Endothelial cell of umbilical vein (primary cell): Measurements from ENCODE around the gene INO80C. TPM values are rescaled to one million over a fixed set of nuclear protein-coding genes. Genes with fewer than 3 reads are reported as not detected.

Experiments
- BruUV-seq: library from RNA; stranded (reverse); fragments of 400-500 nt; replicated peaks from 2 replicates; lab custom pipeline; 2021; lab: Mats Ljungman, UMichigan
- CTCF ChIA-PET: fragments of 300-600, 350-600 bp; sonication (Branson Sonifier 250); formaldehyde crosslinking; loops from one replicate; lab custom pipeline; 2021; ENCODE audit warnings: antibody characterized with exemption, inconsistent platforms; lab: Charles Lee
- POLR2A ChIA-PET: fragments of 300-600, 350-600 bp; sonication (Branson Sonifier 250); formaldehyde crosslinking; loops from one replicate; lab custom pipeline; 2021; ENCODE audit warnings: antibody characterized with exemption, inconsistent platforms; lab: Charles Lee
- DNase-seq: peaks from one replicate; pipeline ENCODE4 v3.0.0-alpha.2; 2011; ENCODE audit warnings: low read depth, low spot score
- FAIRE-seq: peaks from 2 replicates; lab custom pipeline; 2011; peaks lifted over from hg19 to GRCh38; lab: Jason Lieb, UNC
- H2AFZ ChIP-seq: 2 replicates; pipeline ENCODE4 v1.6.0; 2012; ENCODE audit warnings: low read depth, low read length, control low read depth, inconsistent platforms
- H3K27ac ChIP-seq: 2 replicates; pipeline ENCODE4 v1.5.1; 2011; ENCODE audit warnings: low read depth, mild to moderate bottlenecking, control low read depth, low read length, moderate library complexity; ENCODE audit not compliant: insufficient read depth
- H3K27me3 ChIP-seq, 2 experiments: 2 replicates each; pipeline versions ENCODE4 v1.6.0 to v1.6.1; 2011; ENCODE audit warnings: low read length in 2 of 2, mixed read lengths in 1 of 2; ENCODE audit not compliant: control insufficient read depth in 2 of 2, insufficient read depth in 2 of 2
- H3K36me3 ChIP-seq, 2 experiments: 2 replicates in 1 of 2; 3 replicates in 1 of 2; pipeline ENCODE4 v1.5.1; 2011; ENCODE audit warnings: low read length in 2 of 2, mild to moderate bottlenecking in 1 of 2, moderate library complexity in 1 of 2; ENCODE audit not compliant: control insufficient read depth in 2 of 2, insufficient read depth in 2 of 2; ENCODE audit errors: extremely low read depth in 1 of 2
- H3K4me1 ChIP-seq: 3 replicates; pipeline ENCODE4 v1.5.1; 2011; ENCODE audit warnings: mild to moderate bottlenecking, low read length; ENCODE audit not compliant: control insufficient read depth, insufficient read depth; ENCODE audit errors: extremely low read depth
- H3K4me2 ChIP-seq: 2 replicates; pipeline ENCODE4 v1.6.1; 2011; ENCODE audit warnings: low read length, control low read depth, mixed read lengths; ENCODE audit not compliant: insufficient read depth
- H3K4me3 ChIP-seq, 3 experiments: fragments of 200-600 bp in 1 of 3; sonication (generic), shearing (Covaris generic) in 1 of 3; replicated peaks in 1 of 3; 2 replicates each; pipeline ENCODE4 v1.5.1; 2011 to 2016; ENCODE audit warnings: control low read depth in 3 of 3, low read length in 3 of 3, mild to moderate bottlenecking in 2 of 3, inconsistent platforms in 1 of 3, low read depth in 1 of 3, moderate library complexity in 1 of 3; ENCODE audit not compliant: insufficient read depth in 1 of 3
- H3K79me2 ChIP-seq: 2 replicates; pipeline ENCODE4 v1.6.0; 2012; ENCODE audit warnings: low read length, inconsistent platforms; ENCODE audit not compliant: control insufficient read depth, insufficient read depth
- H3K9ac ChIP-seq: replicated peaks from 2 replicates; pipeline ENCODE3; 2011; ENCODE audit warnings: low read length, control low read depth; ENCODE audit not compliant: insufficient read depth; ENCODE audit errors: extremely low read depth
- H3K9me1 ChIP-seq: replicated peaks from 3 replicates; pipeline ENCODE4 v1.6.0; 2011; ENCODE audit warnings: mild to moderate bottlenecking, low read length; ENCODE audit not compliant: control insufficient read depth, insufficient read depth; ENCODE audit errors: extremely low read depth
- H3K9me3 ChIP-seq: replicated peaks from 2 replicates; pipeline ENCODE4 v1.5.1; 2012; ENCODE audit warnings: low read length, inconsistent platforms; ENCODE audit not compliant: control insufficient read depth, insufficient read depth
- H4K20me1 ChIP-seq: replicated peaks from 2 replicates; pipeline ENCODE3; 2011; ENCODE audit warnings: mild to moderate bottlenecking, low read length; ENCODE audit not compliant: control insufficient read depth, insufficient read depth; ENCODE audit errors: extremely low read depth
- EZH2 ChIP-seq: IDR thresholded peaks from 2 replicates; pipeline ENCODE4 v1.6.1; 2012; ENCODE audit warnings: borderline replicate concordance, low read depth, mild to moderate bottlenecking, moderate library complexity, low read length, inconsistent platforms; ENCODE audit not compliant: severe bottlenecking
- FOS ChIP-seq: IDR thresholded peaks from 2 replicates; pipeline ENCODE4 v1.6.1; 2011; ENCODE audit warnings: mild to moderate bottlenecking, low read length, moderate library complexity, borderline replicate concordance; ENCODE audit not compliant: insufficient read depth
- GATA2 ChIP-seq: IDR thresholded peaks from 2 replicates; pipeline ENCODE4 v1.7.0; 2011; ENCODE audit warnings: low read depth, mild to moderate bottlenecking, moderate library complexity, mixed read lengths, low read length; ENCODE audit not compliant: insufficient read length, insufficient read depth
- JUN ChIP-seq: IDR thresholded peaks from 2 replicates; pipeline ENCODE4 v1.6.1; 2011; ENCODE audit warnings: borderline replicate concordance, low read depth; ENCODE audit not compliant: insufficient read length, insufficient read depth
- MYC ChIP-seq: IDR thresholded peaks from one replicate; pipeline ENCODE4 v1.6.1; 2011; ENCODE audit warnings: mild to moderate bottlenecking, low read depth, low read length
- POLR2A ChIP-seq: IDR thresholded peaks from 2 replicates; pipeline ENCODE4 v1.6.1; 2012; ENCODE audit warnings: low read depth, mild to moderate bottlenecking, control low read depth, low read length
- POLR2AphosphoS5 ChIP-seq: IDR thresholded peaks from 2 replicates; pipeline ENCODE4 v1.6.1; 2012; ENCODE audit warnings: low read depth, mild to moderate bottlenecking, control low read depth, low read length, moderate library complexity; ENCODE audit not compliant: insufficient read depth
- dilution Hi-C: fragments of 300-500 bp; cut with MboI; formaldehyde crosslinking; loops from one replicate; pipeline ENCODE4 v1.15.0; 2019; ENCODE audit warnings: low sequenced_read_pairs; ENCODE audit not compliant: extremely low pct_ligation_motif_present
- intact Hi-C: fragments of 100-400 bp; cut with micrococcal nuclease; formaldehyde crosslinking; loops from one replicate; pipeline ENCODE4 v1.10.0; 2022
- polyA plus RNA-seq, 4 experiments: library from polyadenylated mRNA; depleted of rRNA in 3 of 4; stranded (reverse) in 3 of 4; unstranded in 1 of 4; fragments of >200 nt; gene quantifications; 2 replicates each; pipeline versions ENCODE4 v1.2.1 to v1.2.3, GENCODE V29; 2011 to 2012; ENCODE audit warnings: missing spikeins in 1 of 4
- total RNA-seq: library from RNA; stranded (reverse); gene quantifications from 2 replicates; pipeline ENCODE4 v1.2.3, GENCODE V29; 2021
- TF ChIP-seq, protein P1 (sequence below), 2 donors: IDR thresholded peaks; 1 replicate in 1 of 2; 2 replicates in 1 of 2; pipeline ENCODE4 v1.5.1; 2011; ENCODE audit warnings: low read length in 2 of 2, mild to moderate bottlenecking in 2 of 2, moderate library complexity in 2 of 2, control low read depth in 1 of 2, inconsistent platforms in 1 of 2, low read depth in 1 of 2; ENCODE audit not compliant: insufficient read depth in 1 of 2; ENCODE audit errors: extremely low read depth in 1 of 2
- TF ChIP-seq, protein P2 (sequence below): IDR thresholded peaks from 2 replicates; pipeline ENCODE4 v1.6.1; 2011; ENCODE audit not compliant: insufficient read depth, insufficient read length

Gene INO80C
- total and polyA plus RNA-seq, 2 donors (not counting 3 experiments of a cell fraction or from before 2014, with no cell fraction given), result 43.4 to 56.0 TPM

DNA sequence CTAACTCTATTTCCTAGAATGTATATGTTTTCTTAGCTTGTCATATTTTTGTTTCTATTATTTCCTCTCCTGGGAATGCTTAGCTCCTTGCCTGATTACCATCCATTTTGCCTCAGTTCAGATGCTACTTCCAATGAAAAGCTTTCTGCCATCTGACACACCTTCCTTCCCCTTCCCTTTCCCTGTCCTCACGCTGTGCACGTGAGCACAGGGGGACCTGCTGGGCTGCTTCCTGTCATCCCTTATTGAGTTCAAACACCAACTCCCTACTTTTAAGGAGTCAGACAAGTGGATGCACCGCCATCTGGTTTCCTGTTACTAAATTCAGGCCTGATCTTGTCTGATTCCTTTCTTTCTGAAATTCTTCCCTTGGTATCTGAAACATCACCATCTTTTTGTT is 2.4 kb upstream of the INO80C start:
- Histone ChIP-seq H3K9me1 (no peaks in the 10 kb centered on the region), H3K79me2 (peaks cover 21% of the 10 kb centered on the region), H3K9me3 (no peaks in the 10 kb centered on the region), H3K27me3 (no peaks in the 10 kb centered on the region), H3K4me1 (peaks cover 23% of the 10 kb centered on the region), H3K36me3 (no peaks in the 10 kb centered on the region), H3K9ac (no peak overlapping the region), H2AFZ (no peak overlapping the region), H3K4me3 (no peak overlapping the region), H3K4me2 (no peak overlapping the region), H3K27ac (no peak overlapping the region), H4K20me1 (no peaks in the 10 kb centered on the region)
- no TSS peak for BruUV-seq
- no peak for TF ChIP-seq FOS
- TF ChIP-seq EZH2, result no peak
- no peak for TF ChIP-seq GATA2
- no peak for TF ChIP-seq POLR2AphosphoS5
- TF ChIP-seq, protein P1, sequence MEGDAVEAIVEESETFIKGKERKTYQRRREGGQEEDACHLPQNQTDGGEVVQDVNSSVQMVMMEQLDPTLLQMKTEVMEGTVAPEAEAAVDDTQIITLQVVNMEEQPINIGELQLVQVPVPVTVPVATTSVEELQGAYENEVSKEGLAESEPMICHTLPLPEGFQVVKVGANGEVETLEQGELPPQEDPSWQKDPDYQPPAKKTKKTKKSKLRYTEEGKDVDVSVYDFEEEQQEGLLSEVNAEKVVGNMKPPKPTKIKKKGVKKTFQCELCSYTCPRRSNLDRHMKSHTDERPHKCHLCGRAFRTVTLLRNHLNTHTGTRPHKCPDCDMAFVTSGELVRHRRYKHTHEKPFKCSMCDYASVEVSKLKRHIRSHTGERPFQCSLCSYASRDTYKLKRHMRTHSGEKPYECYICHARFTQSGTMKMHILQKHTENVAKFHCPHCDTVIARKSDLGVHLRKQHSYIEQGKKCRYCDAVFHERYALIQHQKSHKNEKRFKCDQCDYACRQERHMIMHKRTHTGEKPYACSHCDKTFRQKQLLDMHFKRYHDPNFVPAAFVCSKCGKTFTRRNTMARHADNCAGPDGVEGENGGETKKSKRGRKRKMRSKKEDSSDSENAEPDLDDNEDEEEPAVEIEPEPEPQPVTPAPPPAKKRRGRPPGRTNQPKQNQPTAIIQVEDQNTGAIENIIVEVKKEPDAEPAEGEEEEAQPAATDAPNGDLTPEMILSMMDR (IDR thresholded peaks at IDR 0.05; ENCODE audit: extremely low read depth in 1 of 2, insufficient read depth in 1 of 2, low read depth in 1 of 2, low read length in 2 of 2), result no peak
- TF ChIP-seq POLR2A, result no peak
- TF ChIP-seq, protein P2, sequence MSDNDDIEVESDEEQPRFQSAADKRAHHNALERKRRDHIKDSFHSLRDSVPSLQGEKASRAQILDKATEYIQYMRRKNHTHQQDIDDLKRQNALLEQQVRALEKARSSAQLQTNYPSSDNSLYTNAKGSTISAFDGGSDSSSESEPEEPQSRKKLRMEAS, result no peak
- no peak for TF ChIP-seq MYC
- TF ChIP-seq JUN, result no peak
- ChIA-PET POLR2A (no interaction called here), CTCF (no interaction called here)
- intact Hi-C loops, result no loop called here
- dilution Hi-C loops, result no loop called here
- FAIRE-seq, result no peak
- no peak for DNase-seq
